K562 (cell line): ENCODE results near the gene IL10RB. TPM values are rescaled to one million over a fixed set of nuclear protein-coding genes. Genes with fewer than 3 reads are reported as not detected.

ENCODE experiments used
- CBX2 ChIP-seq: fragments of 200-600 bp; sonication (generic); IDR thresholded peaks from one replicate; pipeline ENCODE4 v1.6.1; 2012; ENCODE audit warnings: mild to moderate bottlenecking, low read length, inconsistent platforms; ENCODE audit not compliant: insufficient read depth, poor library complexity, severe bottlenecking
- CBX5 ChIP-seq: IDR thresholded peaks from 2 replicates; pipeline ENCODE4 v1.6.1; 2014; ENCODE audit warnings: low read depth, borderline replicate concordance
- CBX8 ChIP-seq: fragments of 200-600 bp; sonication (generic); IDR thresholded peaks from 2 replicates; pipeline ENCODE4 v1.6.1; 2012; ENCODE audit warnings: borderline replicate concordance, mixed run types, low read depth, mild to moderate bottlenecking, moderate library complexity, mixed read lengths, low read length, control low read depth, inconsistent platforms; ENCODE audit not compliant: poor library complexity, severe bottlenecking; ENCODE audit errors: extremely low read depth
- HDAC2 ChIP-seq: fragments of 450-650 bp; IDR thresholded peaks from 2 replicates; pipeline ENCODE4 v1.6.1; 2016; ENCODE audit warnings: mild to moderate bottlenecking
- HMG20B ChIP-seq: fragments of 250-450 bp; sonication (Bioruptor Pico); IDR thresholded peaks from 2 replicates; pipeline ENCODE4 v1.5.0; 2021; ENCODE audit warnings: mild to moderate bottlenecking
- KDM1A ChIP-seq, 2 experiments: fragments of 450-650 bp; IDR thresholded peaks; 2 replicates each; pipeline ENCODE4 v1.6.1; 2016; ENCODE audit warnings: mild to moderate bottlenecking in 2 of 2
- KHSRP ChIP-seq: fragments of 450-650 bp; IDR thresholded peaks from 2 replicates; pipeline ENCODE4 v1.6.1; 2017
- MYBL2 ChIP-seq, 2 experiments: fragments of 450-650 bp in 1 of 2; sonication (generic) in 1 of 2; formaldehyde crosslinking in 1 of 2; IDR thresholded peaks; 2 replicates each; pipeline versions ENCODE4 v1.6.1 to v1.8.1; 2017 to 2022; ENCODE audit warnings: borderline replicate concordance in 1 of 2, inconsistent platforms in 1 of 2, low read depth in 1 of 2, mild to moderate bottlenecking in 1 of 2, missing genetic modification reagents in 1 of 2, moderate library complexity in 1 of 2
- MYNN ChIP-seq, 2 experiments: sonication (generic); formaldehyde crosslinking in 1 of 2; IDR thresholded peaks; 2 replicates each; pipeline versions ENCODE4 v1.5.0 to v1.6.1; 2016 to 2020; ENCODE audit warnings: antibody characterized with exemption in 1 of 2, missing genetic modification reagents in 1 of 2
- NCOA2 ChIP-seq, 2 experiments: fragments of 450-650 bp; IDR thresholded peaks; 2 replicates each; pipeline ENCODE4 v1.6.1; 2018; ENCODE audit warnings: mild to moderate bottlenecking in 2 of 2, moderate library complexity in 1 of 2; ENCODE audit not compliant: partially characterized antibody in 2 of 2
- NCOR1 ChIP-seq: fragments of 450-650 bp; IDR thresholded peaks from 2 replicates; pipeline ENCODE4 v1.6.1; 2016; ENCODE audit warnings: mild to moderate bottlenecking, moderate library complexity
- RBM25 ChIP-seq: fragments of 200-400 bp; formaldehyde crosslinking; IDR thresholded peaks from 2 replicates; pipeline ENCODE4 v1.6.1; 2018; ENCODE audit warnings: low read length, low read depth, moderate library complexity; ENCODE audit not compliant: severe bottlenecking
- RBM39 ChIP-seq: fragments of 200-400 bp; formaldehyde crosslinking; optimal IDR thresholded peaks from 2 replicates; pipeline ENCODE3; 2018; ENCODE audit warnings: low read depth, low read length
- SIN3B ChIP-seq: fragments of 450-650 bp; IDR thresholded peaks from 2 replicates; pipeline ENCODE4 v1.6.1; 2017; ENCODE audit warnings: low read depth, mild to moderate bottlenecking, moderate library complexity
- TOE1 ChIP-seq, 2 experiments: fragments of 450-650 bp in 1 of 2; sonication (generic) in 1 of 2; formaldehyde crosslinking in 1 of 2; IDR thresholded peaks; 2 replicates each; pipeline versions ENCODE4 v1.7.1 to v1.8.0; 2016 to 2022; ENCODE audit warnings: borderline replicate concordance in 2 of 2, mild to moderate bottlenecking in 2 of 2, antibody characterized with exemption in 1 of 2, inconsistent platforms in 1 of 2, low read depth in 1 of 2, missing genetic modification reagents in 1 of 2, moderate library complexity in 1 of 2
- U2AF2 ChIP-seq: fragments of 200-400 bp; formaldehyde crosslinking; optimal IDR thresholded peaks from 2 replicates; pipeline ENCODE3; 2017; ENCODE audit warnings: low read depth, mild to moderate bottlenecking, low read length
- USF1 ChIP-seq: sonication (generic); formaldehyde crosslinking; IDR thresholded peaks from 2 replicates; pipeline ENCODE4 v1.9.0; 2022; ENCODE audit warnings: mild to moderate bottlenecking, missing genetic modification reagents
- ZBTB1 ChIP-seq: sonication (generic); formaldehyde crosslinking; IDR thresholded peaks from 2 replicates; pipeline ENCODE4 v1.8.1; 2023; ENCODE audit warnings: missing genetic modification reagents, low read depth, mild to moderate bottlenecking, borderline replicate concordance
- ZEB2 ChIP-seq: fragments of 450-650 bp; IDR thresholded peaks from 2 replicates; pipeline ENCODE4 v1.6.1; 2016
- ZFP36 ChIP-seq: fragments of 150-350 bp; IDR thresholded peaks from 2 replicates; pipeline ENCODE4 v1.6.1; 2018; ENCODE audit warnings: low read length, low read depth; ENCODE audit not compliant: partially characterized antibody
- ZKSCAN3 ChIP-seq: fragments of 250-450 bp; sonication (Bioruptor Pico); IDR thresholded peaks from 2 replicates; pipeline ENCODE4 v1.4.0; 2020
- ZNF507 ChIP-seq: conservative IDR thresholded peaks from 2 replicates; pipeline ENCODE4 v1.6.1; 2017; ENCODE audit warnings: missing genetic modification characterization, missing compliant biosample characterization
- ZNF830 ChIP-seq: fragments of 250-450 bp; sonication (Bioruptor Pico); IDR thresholded peaks from 2 replicates; pipeline ENCODE4 v1.5.0; 2021; ENCODE audit warnings: mild to moderate bottlenecking
- polyA plus RNA-seq, 8 experiments: library from polyadenylated mRNA; depleted of rRNA in 4 of 8; stranded (reverse) in 5 of 8; unstranded in 3 of 8; fragments of >200 nt; fragmentation: Nextera tagmentation in 2 of 8; fragmentation: Illumina TruSeq in 1 of 8; extraction: Ambion mirVana in 2 of 8; extraction: Trizol in 1 of 8; gene quantifications; 2 replicates each; pipeline versions ENCODE4 v1.2.1 to v1.2.3, GENCODE V29; 2011 to 2014; ENCODE audit warnings: inconsistent platforms in 1 of 8, missing spikeins in 1 of 8
- total RNA-seq, 7 experiments: library from RNA; depleted of rRNA in 6 of 7; stranded (reverse); fragments of >200 nt in 6 of 7; fragmentation: Illumina TruSeq in 2 of 7; extraction: Trizol in 2 of 7; gene quantifications; 2 replicates each; pipeline versions ENCODE4 v1.2.1 to v1.2.3, GENCODE V29; 2011 to 2021; ENCODE audit warnings: low replicate concordance in 1 of 7

IL10RB gene
- total and polyA plus RNA-seq, 9 of the 15 experiments (the other 6 are each of a cell fraction or from before 2014, with no cell fraction given): 10.9 to 33.8 (median 23.0) TPM

GRCh38 chr21:33301632-33302002 is 35.5 kb downstream of the IL10RB start (continued):
- TF ChIP-seq RBM39: no peak
- no peak for TF ChIP-seq ZKSCAN3 (CRISPR knock-in tag)
- 0 out of 2 replicates have a peak, but pooled peaks have one; percentile 1 for TF ChIP-seq NCOR1
- peak; percentile 24; the same call in 1 of the 2 replicates for TF ChIP-seq HDAC2
- TF ChIP-seq CBX2: no peak
- 0 out of 2 replicates have a peak, but pooled peaks have one; percentile 5 for TF ChIP-seq ZEB2
- peak in 1 of 2 experiments; percentile 47; a peak in 1 of 4 replicates for TF ChIP-seq KDM1A (IDR thresholded peaks at IDR 0.05)
- no peak for TF ChIP-seq ZNF830 (CRISPR knock-in tag)
- no peak for TF ChIP-seq MYBL2 (IDR thresholded peaks at IDR 0.05; ENCODE audit: low read depth)
- no peak for TF ChIP-seq MYBL2 (CRISPR knock-in tag; IDR thresholded peaks at IDR 0.05; ENCODE audit: borderline replicate concordance)
- peak; percentile 42 for TF ChIP-seq RBM25
- TF ChIP-seq USF1 (CRISPR knock-in tag): no peak
- no peak for TF ChIP-seq MYNN (IDR thresholded peaks at IDR 0.05)
- TF ChIP-seq MYNN (CRISPR knock-in tag; IDR thresholded peaks at IDR 0.05): no peak
- no peak for TF ChIP-seq U2AF2
- TF ChIP-seq ZNF507 (tag): no peak
- TF ChIP-seq SIN3B: no peak
- no peak for TF ChIP-seq ZBTB1 (CRISPR knock-in tag)
- no peak for TF ChIP-seq CBX5
- TF ChIP-seq ZFP36: peak; percentile 53
- no peak for TF ChIP-seq KHSRP
- 0 out of 2 replicates have a peak, but pooled peaks have one; percentile 16 for TF ChIP-seq HMG20B (CRISPR knock-in tag)
- no peak for TF ChIP-seq TOE1 (IDR thresholded peaks at IDR 0.05; ENCODE audit: borderline replicate concordance)
- no peak for TF ChIP-seq TOE1 (CRISPR knock-in tag; IDR thresholded peaks at IDR 0.05; ENCODE audit: borderline replicate concordance, low read depth)
- TF ChIP-seq CBX8: no peak
- no peak for TF ChIP-seq NCOA2 (IDR thresholded peaks at IDR 0.05; ENCODE audit: partially characterized antibody in 2 of 2)
